OCI-M2 (cell line): ENCODE data around the gene GPX4.

Source experiments
- DNase-seq: peaks from one replicate; lab custom pipeline; 2025; ENCODE audit not compliant: unreplicated experiment; lab: John Stamatoyannopoulos, UW

The GPX4 gene

DNA sequence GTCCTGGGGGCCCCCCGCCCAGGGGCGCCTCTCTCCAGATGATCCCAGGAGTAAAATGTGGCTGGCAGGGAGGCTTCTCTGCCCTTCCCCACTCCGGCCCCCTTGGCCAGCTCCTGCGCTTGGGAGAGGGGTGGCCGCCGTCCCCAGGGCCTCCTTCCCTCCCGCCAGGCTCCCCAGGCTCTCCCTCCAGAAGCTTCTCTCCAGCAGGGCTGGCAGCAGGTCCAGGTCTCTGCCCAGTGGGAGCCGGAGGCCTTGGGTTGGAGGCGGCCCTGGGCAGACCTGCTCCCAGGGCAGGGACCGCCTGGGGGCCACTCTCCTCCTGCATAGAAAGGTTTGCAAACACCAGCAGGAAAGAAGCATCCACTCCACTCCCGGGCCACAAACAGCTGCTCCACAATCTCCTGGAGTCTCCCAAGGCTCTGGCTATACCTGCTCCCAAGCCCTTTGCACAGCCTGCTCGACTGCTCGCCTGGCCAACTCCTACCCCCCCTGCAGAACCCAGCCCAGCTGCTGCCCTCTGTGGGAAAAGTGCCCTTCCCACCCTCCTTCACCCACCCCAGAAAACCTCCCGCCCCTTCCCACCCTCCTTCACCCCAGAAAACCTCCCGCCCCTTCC is 44.2 kb downstream of the GPX4 start:
- DNase-seq: no peak

GRCh38 chr19:1149259-1150045 is 45.7 kb downstream of the GPX4 start:
- DNase-seq: no peak

GRCh38 chr19:1150333-1151036 is 46.7 kb downstream of the GPX4 start:
- DNase-seq: no peak

- no peak for DNase-seq
These were observed 47.4 kb downstream of the GPX4 start for GRCh38 chr19:1151037-1151724.

DNA sequence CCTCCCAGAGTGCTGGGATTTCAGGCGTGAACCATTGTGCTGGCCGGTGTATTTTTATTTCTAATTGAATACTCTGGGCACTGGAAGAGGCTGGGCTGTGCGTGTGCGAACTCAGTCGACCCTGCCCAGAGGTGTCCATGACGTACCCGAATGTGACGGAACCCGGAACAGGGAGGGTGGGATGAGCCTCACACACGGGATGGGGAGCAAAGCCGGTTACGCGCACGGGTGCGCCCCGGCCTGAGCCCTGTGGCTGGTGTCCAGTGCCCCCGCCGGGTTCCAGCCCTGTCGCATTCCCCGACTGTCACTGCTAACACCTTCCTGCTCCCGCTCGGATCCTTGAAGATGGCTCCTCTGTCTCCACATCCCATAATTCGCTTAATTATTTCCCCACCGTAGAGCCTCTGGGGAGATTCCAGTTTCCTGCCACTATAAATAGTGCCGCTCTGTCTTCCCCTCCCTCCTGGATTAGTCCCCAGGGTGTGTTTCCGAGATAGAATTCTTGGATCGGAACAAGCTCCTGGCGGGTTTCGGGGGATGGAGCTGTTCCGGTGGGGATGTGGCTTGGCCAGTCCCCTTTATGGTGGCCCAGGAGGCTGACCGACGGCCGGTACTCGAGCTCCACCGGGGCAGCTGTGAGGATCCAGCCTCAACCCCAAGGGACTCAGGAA is 48.3 kb downstream of the GPX4 start:
- no peak for DNase-seq

GRCh38 chr19:1153891-1154730 is 50.3 kb downstream of the GPX4 start:
- no peak for DNase-seq

DNA sequence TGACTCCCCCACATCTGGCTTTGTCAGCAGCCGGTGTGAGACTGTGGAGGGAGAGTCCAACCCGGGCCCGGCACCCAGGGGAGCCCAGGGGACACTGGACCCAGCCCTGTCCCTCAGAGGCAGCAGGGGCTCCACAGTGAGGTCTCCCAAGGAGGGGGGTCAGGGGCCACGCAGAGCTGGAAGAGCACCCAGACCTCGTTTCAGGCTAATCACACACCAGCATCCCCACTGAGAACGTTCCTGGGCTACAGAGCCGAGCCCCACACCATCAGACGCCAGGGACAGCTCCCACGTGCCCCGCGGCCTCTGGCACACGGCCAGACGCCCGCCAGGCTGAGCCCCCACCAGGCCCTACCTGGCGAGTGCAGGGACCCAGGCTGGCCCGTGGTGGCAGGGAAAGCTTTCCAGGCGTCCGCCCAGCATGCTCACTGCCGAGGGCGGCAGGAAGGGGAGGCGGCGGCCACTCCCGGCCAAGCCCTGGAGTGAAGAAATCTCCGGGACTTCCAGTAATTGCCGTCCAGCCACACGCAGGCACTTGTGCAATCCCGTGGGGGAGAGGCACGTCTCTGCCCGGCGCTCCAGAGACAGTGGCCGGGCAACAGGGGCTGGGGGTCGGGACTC is 51.0 kb downstream of the GPX4 start:
- DNase-seq: no peak

DNA sequence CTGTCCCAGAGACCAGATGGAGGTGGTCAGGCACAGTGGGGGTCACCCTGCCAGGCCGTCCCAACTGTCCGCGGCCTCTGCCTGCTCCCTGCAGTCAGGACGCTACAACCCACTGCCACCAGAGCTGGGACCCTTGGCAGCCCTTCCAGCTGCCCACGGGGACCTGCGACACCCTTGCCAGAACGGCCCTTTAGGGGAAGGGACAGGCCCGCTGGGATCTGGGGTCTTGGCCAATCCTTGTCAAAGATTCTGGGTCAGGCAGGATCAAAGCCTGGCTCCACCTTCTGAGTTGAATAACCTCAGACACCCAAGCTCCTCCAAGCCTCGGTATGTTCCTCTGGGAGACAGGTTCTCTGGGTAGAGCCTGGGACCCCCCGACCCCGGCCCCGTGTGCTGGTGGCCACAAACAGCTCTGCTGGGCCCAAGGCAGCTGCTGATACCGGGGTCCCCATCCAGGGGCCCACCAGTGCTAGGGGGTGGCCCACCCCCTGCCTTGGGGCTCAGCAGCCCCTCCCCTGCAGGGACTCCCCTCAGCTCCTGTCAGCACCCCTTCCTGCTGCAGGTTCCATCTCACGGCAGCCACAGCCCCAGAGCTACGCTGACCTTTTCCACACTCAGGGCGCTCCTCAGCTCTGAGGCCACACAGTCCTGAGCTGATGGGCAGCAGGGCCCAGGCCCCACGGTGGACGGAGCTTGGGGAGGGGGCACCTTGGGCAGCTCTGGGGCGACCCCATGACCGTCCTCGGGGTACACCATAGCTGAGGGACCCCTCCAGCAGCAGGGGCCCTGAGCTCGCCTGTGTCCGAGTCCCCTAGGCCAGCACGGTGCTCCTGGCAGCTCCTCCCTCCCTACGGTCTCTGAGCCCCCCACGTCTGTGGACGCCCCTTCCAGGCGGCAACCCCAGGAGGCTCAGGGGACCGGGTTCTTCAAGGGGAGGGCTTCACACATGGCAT is 51.8 kb downstream of the GPX4 start:
- no peak for DNase-seq
